Hematopoietic multipotent progenitor cell treated with erythropoietin and hydrocortisone succinate and interleukin-3 and kit ligand, for 15 days (in vitro differentiated cells): ENCODE data around the gene SACM1L.

Experiments used
- DNase-seq: peaks from one replicate; pipeline ENCODE4 v3.0.0-alpha.2; 2015; ENCODE audit warnings: low spot score

The SACM1L gene

GRCh38 chr3:45771831-45772230, 82.6 kb downstream of the SACM1L start:
- DNase-seq = no peak

- no peak for DNase-seq
These were observed 83.3 kb downstream of the SACM1L start for GRCh38 chr3:45772341-45773035.

- DNase-seq = no peak
These were observed 83.9 kb downstream of the SACM1L start for GRCh38 chr3:45773072-45773471.

- no peak for DNase-seq
These were observed 84.7 kb downstream of the SACM1L start for GRCh38 chr3:45773714-45774449.

GRCh38 chr3:45774581-45775521, 85.7 kb downstream of the SACM1L start:
- DNase-seq = no peak

- no peak for DNase-seq
These were observed 86.5 kb downstream of the SACM1L start for GRCh38 chr3:45775571-45776300.

GRCh38 chr3:45776301-45776595, 87.1 kb downstream of the SACM1L start:
- DNase-seq = no peak

GRCh38 chr3:45776611-45777010, 87.4 kb downstream of the SACM1L start:
- no peak for DNase-seq

GRCh38 chr3:45777111-45777745, 88.0 kb downstream of the SACM1L start:
- DNase-seq = no peak

GRCh38 chr3:45777746-45778386, 88.7 kb downstream of the SACM1L start:
- DNase-seq = no peak

GRCh38 chr3:45778761-45779201, 89.6 kb downstream of the SACM1L start:
- DNase-seq = no peak

GRCh38 chr3:45779746-45780735, 90.8 kb downstream of the SACM1L start:
- DNase-seq = no peak

- DNase-seq = no peak
These were observed 92.1 kb downstream of the SACM1L start for GRCh38 chr3:45781271-45781670.

GRCh38 chr3:45781841-45782240, 92.6 kb downstream of the SACM1L start:
- DNase-seq = no peak

GRCh38 chr3:45782381-45782780, 93.2 kb downstream of the SACM1L start:
- no peak for DNase-seq

- no peak for DNase-seq
These were observed 94.5 kb downstream of the SACM1L start for GRCh38 chr3:45783667-45784066.

GRCh38 chr3:45785605-45786150, 96.5 kb downstream of the SACM1L start:
- DNase-seq = no peak

- DNase-seq = no peak
These were observed 97.8 kb downstream of the SACM1L start for GRCh38 chr3:45786801-45787495.

GRCh38 chr3:45787551-45787950, 98.4 kb downstream of the SACM1L start:
- DNase-seq = no peak
